Glutamatergic neuron (in vitro differentiated cells): ENCODE results near the gene GPC6. TPM values are rescaled to one million over a fixed set of nuclear protein-coding genes. Genes with fewer than 3 reads are reported as not detected.

Experiments
- DNase-seq: peaks from one replicate; pipeline ENCODE4 v3.0.0; 2022
- H3K27ac Mint-ChIP-seq: one replicate; pipeline ENCODE4 v1.8.0; 2020; ENCODE audit warnings: mild to moderate bottlenecking, mixed read lengths, inconsistent platforms; ENCODE audit not compliant: unreplicated experiment
- H3K27me3 Mint-ChIP-seq: one replicate; pipeline ENCODE4 v1.8.0; 2020; ENCODE audit warnings: mild to moderate bottlenecking, moderate library complexity, mixed read lengths, inconsistent platforms; ENCODE audit not compliant: unreplicated experiment
- H3K36me3 Mint-ChIP-seq: one replicate; pipeline ENCODE4 v1.8.0; 2020; ENCODE audit warnings: mild to moderate bottlenecking, mixed read lengths, inconsistent platforms; ENCODE audit not compliant: unreplicated experiment
- H3K4me1 Mint-ChIP-seq: one replicate; pipeline ENCODE4 v1.8.0; 2020; ENCODE audit warnings: mild to moderate bottlenecking, low read depth, mixed read lengths, inconsistent platforms; ENCODE audit not compliant: unreplicated experiment
- H3K4me3 Mint-ChIP-seq: one replicate; pipeline ENCODE4 v1.8.0; 2020; ENCODE audit warnings: mild to moderate bottlenecking, mixed read lengths, inconsistent platforms; ENCODE audit not compliant: unreplicated experiment
- H3K9me3 Mint-ChIP-seq: one replicate; pipeline ENCODE4 v1.8.0; 2020; ENCODE audit warnings: mild to moderate bottlenecking, moderate library complexity, mixed read lengths, inconsistent platforms; ENCODE audit not compliant: unreplicated experiment
- total RNA-seq: library from RNA; stranded (reverse); fragmentation: NEBNext Ultra II Directional; extraction: Animal tissue kit (Norgen Biotek cat#: 25700); gene quantifications from one replicate; pipeline ENCODE4 v1.2.1, GENCODE V29; 2021; ENCODE audit not compliant: unreplicated experiment
- TF ChIP-seq, protein P1 (sequence below): fragments of 200-600 bp; sonication (generic); IDR thresholded peaks from one replicate; pipeline ENCODE4 v1.5.0; 2021; ENCODE audit not compliant: partially characterized antibody, unreplicated experiment

Gene GPC6
- total RNA-seq, 1 donor from 2014 or later, result 11.8 TPM

- Mint-ChIP-seq H3K36me3 (peaks cover 4% of the 10 kb centered on the region), H3K4me3 (no peak overlapping the region), H3K27me3 (no peaks in the 10 kb centered on the region), H3K4me1 (no peaks in the 10 kb centered on the region), H3K27ac (no peak overlapping the region), H3K9me3 (no peaks in the 10 kb centered on the region)
- TF ChIP-seq, protein P1, sequence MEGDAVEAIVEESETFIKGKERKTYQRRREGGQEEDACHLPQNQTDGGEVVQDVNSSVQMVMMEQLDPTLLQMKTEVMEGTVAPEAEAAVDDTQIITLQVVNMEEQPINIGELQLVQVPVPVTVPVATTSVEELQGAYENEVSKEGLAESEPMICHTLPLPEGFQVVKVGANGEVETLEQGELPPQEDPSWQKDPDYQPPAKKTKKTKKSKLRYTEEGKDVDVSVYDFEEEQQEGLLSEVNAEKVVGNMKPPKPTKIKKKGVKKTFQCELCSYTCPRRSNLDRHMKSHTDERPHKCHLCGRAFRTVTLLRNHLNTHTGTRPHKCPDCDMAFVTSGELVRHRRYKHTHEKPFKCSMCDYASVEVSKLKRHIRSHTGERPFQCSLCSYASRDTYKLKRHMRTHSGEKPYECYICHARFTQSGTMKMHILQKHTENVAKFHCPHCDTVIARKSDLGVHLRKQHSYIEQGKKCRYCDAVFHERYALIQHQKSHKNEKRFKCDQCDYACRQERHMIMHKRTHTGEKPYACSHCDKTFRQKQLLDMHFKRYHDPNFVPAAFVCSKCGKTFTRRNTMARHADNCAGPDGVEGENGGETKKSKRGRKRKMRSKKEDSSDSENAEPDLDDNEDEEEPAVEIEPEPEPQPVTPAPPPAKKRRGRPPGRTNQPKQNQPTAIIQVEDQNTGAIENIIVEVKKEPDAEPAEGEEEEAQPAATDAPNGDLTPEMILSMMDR, result no peak
- DNase-seq, result no peak
These were observed 934.3 kb downstream of the GPC6 start for GRCh38 chr13:94160875-94161274.

GRCh38 chr13:94162289-94162688 is 935.7 kb downstream of the GPC6 start:
- Mint-ChIP-seq H3K4me3 (no peak overlapping the region), H3K36me3 (peaks cover 4% of the 10 kb centered on the region), H3K9me3 (no peaks in the 10 kb centered on the region), H3K4me1 (no peaks in the 10 kb centered on the region), H3K27me3 (no peaks in the 10 kb centered on the region), H3K27ac (no peak overlapping the region)
- TF ChIP-seq, protein P1, result no peak
- no peak for DNase-seq

- H3K9me3 Mint-ChIP-seq, result no peaks in the 10 kb centered on the region
- H3K4me1 Mint-ChIP-seq, result peaks cover 3% of the 10 kb centered on the region
- H3K36me3 Mint-ChIP-seq, result peaks cover 4% of the 10 kb centered on the region
- H3K27ac Mint-ChIP-seq, result no peak overlapping the region
- no peak overlapping the region for H3K4me3 Mint-ChIP-seq
- no peak for DNase-seq
- H3K27me3 Mint-ChIP-seq, result no peaks in the 10 kb centered on the region
- TF ChIP-seq, protein P1, result no peak
These were observed 936.9 kb downstream of the GPC6 start for GRCh38 chr13:94163535-94163934.

GRCh38 chr13:94168783-94169453 is 942.3 kb downstream of the GPC6 start:
- H3K36me3 Mint-ChIP-seq, result no peaks in the 10 kb centered on the region
- no peak for DNase-seq
- H3K9me3 Mint-ChIP-seq, result peaks cover 2% of the 10 kb centered on the region
- H3K4me1 Mint-ChIP-seq, result peaks cover 14% of the 10 kb centered on the region
- TF ChIP-seq, protein P1, result no peak
- no peak overlapping the region for H3K4me3 Mint-ChIP-seq
- no peak overlapping the region for H3K27ac Mint-ChIP-seq
- no peaks in the 10 kb centered on the region for H3K27me3 Mint-ChIP-seq

GRCh38 chr13:94169454-94170144 is 943.0 kb downstream of the GPC6 start:
- DNase-seq, result no peak
- H3K9me3 Mint-ChIP-seq, result peaks cover 2% of the 10 kb centered on the region
- H3K36me3 Mint-ChIP-seq, result no peaks in the 10 kb centered on the region
- no peak overlapping the region for H3K4me3 Mint-ChIP-seq
- no peak overlapping the region for H3K27ac Mint-ChIP-seq
- no peaks in the 10 kb centered on the region for H3K27me3 Mint-ChIP-seq
- TF ChIP-seq, protein P1, result no peak
- peaks cover 14% of the 10 kb centered on the region for H3K4me1 Mint-ChIP-seq
